ENCODE data around the gene PLD2. TPM values are rescaled to one million over a fixed set of nuclear protein-coding genes. Genes with fewer than 3 reads are reported as not detected.

The PLD2 gene
- total RNA-seq, 6 experiments from 2014 or later, result 8.2 to 27.3 (median 10.8) TPM

DNA sequence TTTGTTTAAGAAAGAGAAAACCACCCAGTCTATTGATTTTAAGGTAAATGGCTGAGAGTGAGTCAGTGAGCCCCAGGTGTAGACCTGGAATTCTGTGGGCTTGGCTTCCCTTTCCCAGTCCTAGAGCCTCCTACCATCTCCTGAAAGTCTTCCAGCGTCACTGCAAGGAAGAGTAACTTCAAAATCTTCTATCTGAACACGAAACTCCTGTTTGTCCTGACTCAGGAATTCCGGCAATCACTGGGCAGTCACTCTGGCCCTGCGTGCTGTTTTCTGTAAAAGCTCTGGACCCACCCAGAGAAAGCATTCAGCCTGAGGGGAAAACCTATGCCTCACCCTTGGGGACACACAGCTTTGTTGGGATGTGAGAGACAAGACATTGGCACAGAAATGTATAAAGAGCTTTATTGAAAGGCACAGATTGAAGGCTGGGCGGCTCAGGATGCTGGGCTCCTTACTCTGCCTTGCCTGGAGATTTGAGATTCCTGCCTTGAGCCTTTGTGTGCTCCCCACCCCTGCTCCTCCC lies 42.1 kb downstream of the PLD2 start:
- Histone ChIP-seq H3K36me3 (no peaks in the 10 kb centered on the region), H3K27ac (no peak overlapping the region), H3K27me3 (no peaks in the 10 kb centered on the region), H3K9me3 (no peaks in the 10 kb centered on the region), H3K4me3 (no peak overlapping the region), H3K4me1 (no peaks in the 10 kb centered on the region)
- intact Hi-C loops (cut with DNase I), result no loop called here
- ATAC-seq, result no peak
- DNase-seq, result no peak
- TF ChIP-seq POLR2A (IDR thresholded peaks at IDR 0.05) (no peak), CTCF (IDR thresholded peaks at IDR 0.05) (no peak)
- WGBS (ENCODE audit: insufficient coverage, low coverage, low lambda C conversion rate, missing lambda C conversion rate), result 92% methylated on average over 3 of the region's 5 CpGs

DNA sequence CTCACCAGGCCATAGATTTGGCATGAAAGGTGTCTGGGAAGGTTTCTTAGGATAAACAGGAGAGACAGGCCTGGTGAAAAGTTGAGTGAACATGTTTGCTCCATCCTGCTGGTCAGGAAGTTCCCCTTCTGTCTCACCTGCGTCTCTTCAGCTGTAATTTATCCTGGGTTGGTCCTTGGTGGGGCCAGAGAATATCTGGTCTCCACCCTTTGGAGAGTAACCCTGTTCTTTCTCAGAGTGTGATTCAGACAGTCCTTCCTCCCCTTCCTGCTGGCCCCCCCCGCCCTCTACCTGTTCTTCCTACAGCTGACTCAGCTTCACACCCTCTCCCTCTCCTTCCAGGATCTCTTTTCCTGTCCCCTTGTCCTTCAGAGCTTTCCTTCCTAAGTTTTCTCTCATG lies 43.3 kb downstream of the PLD2 start:
- intact Hi-C loops (cut with DNase I), result no loop called here
- Histone ChIP-seq H3K4me1 (no peaks in the 10 kb centered on the region), H3K4me3 (no peak overlapping the region), H3K9me3 (no peaks in the 10 kb centered on the region), H3K36me3 (no peaks in the 10 kb centered on the region), H3K27ac (no peak overlapping the region), H3K27me3 (no peaks in the 10 kb centered on the region)
- no peak for DNase-seq
- no CpG with 5 or more reads among the region's 2 CpGs for WGBS (ENCODE audit: insufficient coverage, low coverage, low lambda C conversion rate, missing lambda C conversion rate)
- TF ChIP-seq POLR2A (IDR thresholded peaks at IDR 0.05) (no peak), CTCF (IDR thresholded peaks at IDR 0.05) (no peak)
- ATAC-seq, result no peak

- no peak for ATAC-seq
- Histone ChIP-seq H3K4me3 (no peak overlapping the region), H3K9me3 (no peaks in the 10 kb centered on the region), H3K27ac (no peak overlapping the region), H3K36me3 (no peaks in the 10 kb centered on the region), H3K27me3 (no peaks in the 10 kb centered on the region), H3K4me1 (no peaks in the 10 kb centered on the region)
- TF ChIP-seq POLR2A (IDR thresholded peaks at IDR 0.05) (no peak), CTCF (IDR thresholded peaks at IDR 0.05) (no peak)
- intact Hi-C loops (cut with DNase I), result no loop called here
- 72% methylated on average over 3 of the region's 3 CpGs for WGBS (ENCODE audit: insufficient coverage, low coverage, low lambda C conversion rate, missing lambda C conversion rate)
- no peak for DNase-seq
Observed at GRCh38 chr17:4851084-4851483, 44.1 kb downstream of the PLD2 start.

GRCh38 chr17:4852567-4853207 lies 45.7 kb downstream of the PLD2 start:
- ATAC-seq (no peak), DNase-seq (no peak)
- no peak overlapping the region for H3K4me3 ChIP-seq
- no peaks in the 10 kb centered on the region for H3K27me3 ChIP-seq
- no peaks in the 10 kb centered on the region for H3K4me1 ChIP-seq
- TF ChIP-seq POLR2A (IDR thresholded peaks at IDR 0.05) (no peak), CTCF (IDR thresholded peaks at IDR 0.05) (no peak)
- intact Hi-C loops (cut with DNase I), result no loop called here
- no peaks in the 10 kb centered on the region for H3K9me3 ChIP-seq
- no peak overlapping the region for H3K27ac ChIP-seq
- no peaks in the 10 kb centered on the region for H3K36me3 ChIP-seq

All from right lobe of liver (tissue), 6 donors.